Kidney tubule cell (primary cell): ENCODE results near the gene RIMS3.
"Not testable (repeated sequence)": the region's sequence is repeated elsewhere in the genome, so short reads cannot be mapped to it uniquely, and the experiment has no call there.

Source experiments
- DNase-seq: peaks from one replicate; pipeline ENCODE4 v3.0.0-alpha.2; 2018; ENCODE audit warnings: low spot score

The RIMS3 gene

GRCh38 chr1:40630488-40631223, 34.8 kb downstream of the RIMS3 start:
- DNase-seq, result peak; percentile 32

- DNase-seq, result not testable (repeated sequence)
These were observed 35.9 kb downstream of the RIMS3 start for GRCh38 chr1:40629546-40629945.

DNA sequence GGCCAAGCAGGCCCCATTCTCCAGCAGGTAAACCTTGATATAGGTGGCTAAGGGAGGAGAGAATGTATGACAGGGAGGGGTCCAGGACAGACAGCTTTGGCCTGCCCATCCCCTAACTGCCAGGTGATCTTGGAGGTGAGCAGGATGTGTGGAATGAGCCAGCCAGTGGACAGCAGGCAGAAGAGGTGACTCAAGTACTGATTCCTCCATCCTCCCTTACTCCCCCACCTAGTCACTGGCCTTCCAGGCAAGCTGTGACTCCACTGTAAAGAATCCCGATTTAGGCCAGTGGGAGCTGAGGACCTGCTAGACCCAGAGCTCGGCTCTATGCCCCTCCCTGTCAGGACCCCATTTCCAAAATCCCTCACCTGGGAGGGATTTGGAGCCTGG, 36.6 kb downstream of the RIMS3 start:
- DNase-seq, result peak; percentile 94

GRCh38 chr1:40627987-40628902, 37.2 kb downstream of the RIMS3 start:
- peak; percentile 89 for DNase-seq

GRCh38 chr1:40626383-40626770, 39.1 kb downstream of the RIMS3 start:
- DNase-seq, result no peak

- DNase-seq, result peak; percentile 65
These were observed 39.8 kb downstream of the RIMS3 start for GRCh38 chr1:40625476-40626382.

DNA sequence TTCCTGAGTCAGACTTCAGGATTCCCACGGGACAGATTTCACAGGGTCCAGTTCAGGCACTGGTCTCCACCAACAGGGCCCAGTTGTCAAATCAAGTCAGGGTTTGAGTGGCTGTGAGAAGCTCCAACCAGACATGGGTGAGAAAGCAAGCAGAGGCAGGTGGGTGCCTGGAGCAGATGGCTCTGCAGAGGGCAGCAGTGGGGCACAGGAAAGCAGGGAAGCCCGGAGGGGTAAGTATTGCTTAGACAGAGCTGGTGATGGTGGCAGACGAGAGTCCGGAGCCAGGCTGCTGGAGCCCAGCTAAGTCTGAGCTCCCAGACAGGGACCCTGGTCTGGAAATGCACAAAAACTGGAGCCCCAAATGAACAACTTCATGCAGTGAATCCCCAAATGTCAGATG, 40.4 kb downstream of the RIMS3 start:
- peak; percentile 51 for DNase-seq

GRCh38 chr1:40622936-40623629, 42.4 kb downstream of the RIMS3 start:
- DNase-seq, result no peak

- no peak for DNase-seq
These were observed 43.5 kb downstream of the RIMS3 start for GRCh38 chr1:40621821-40622450.

- DNase-seq, result no peak
These were observed 44.8 kb downstream of the RIMS3 start for GRCh38 chr1:40620586-40621210.

DNA sequence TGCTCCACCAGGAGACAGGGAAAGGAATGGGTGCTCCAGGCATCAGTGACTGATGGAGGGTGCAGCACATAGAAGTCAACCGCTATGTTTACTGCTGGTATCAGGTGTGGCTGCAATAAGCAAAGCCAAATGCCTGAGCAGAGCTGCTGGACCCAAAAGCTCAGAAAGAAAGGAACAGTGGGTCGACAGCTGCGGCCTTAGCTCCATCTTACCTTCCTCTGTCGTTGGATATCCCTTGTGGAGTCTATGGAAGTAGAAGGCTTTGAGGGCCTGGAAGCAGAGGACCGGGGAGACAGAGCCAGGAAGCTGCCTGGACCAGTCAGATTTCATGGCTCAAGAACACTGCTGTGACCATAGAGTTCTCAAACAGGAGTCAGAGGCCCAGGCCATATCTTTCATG, 45.3 kb downstream of the RIMS3 start:
- no peak for DNase-seq

DNA sequence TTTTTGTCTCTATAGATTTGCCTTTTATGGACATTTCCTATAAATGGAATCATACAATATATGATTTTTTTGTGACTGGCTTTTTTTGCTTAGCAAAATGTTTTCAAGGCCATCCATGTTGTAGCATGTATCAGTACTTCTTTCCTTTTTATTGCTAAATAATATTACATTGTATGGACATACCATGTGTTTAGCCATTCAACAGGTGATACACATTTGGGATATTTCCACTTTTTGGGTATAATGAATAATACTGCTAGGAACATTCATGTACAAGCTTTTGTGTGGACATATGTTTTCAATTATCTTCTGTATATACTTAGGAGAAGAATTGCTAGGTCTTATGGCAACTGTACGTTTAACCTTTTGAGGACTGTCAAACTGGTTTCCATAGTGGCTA, 47.4 kb downstream of the RIMS3 start:
- DNase-seq, result no peak

GRCh38 chr1:40612345-40612831, 53.1 kb downstream of the RIMS3 start:
- peak; percentile 70 for DNase-seq

- DNase-seq, result no peak
These were observed 55.3 kb downstream of the RIMS3 start for GRCh38 chr1:40610156-40610555.

DNA sequence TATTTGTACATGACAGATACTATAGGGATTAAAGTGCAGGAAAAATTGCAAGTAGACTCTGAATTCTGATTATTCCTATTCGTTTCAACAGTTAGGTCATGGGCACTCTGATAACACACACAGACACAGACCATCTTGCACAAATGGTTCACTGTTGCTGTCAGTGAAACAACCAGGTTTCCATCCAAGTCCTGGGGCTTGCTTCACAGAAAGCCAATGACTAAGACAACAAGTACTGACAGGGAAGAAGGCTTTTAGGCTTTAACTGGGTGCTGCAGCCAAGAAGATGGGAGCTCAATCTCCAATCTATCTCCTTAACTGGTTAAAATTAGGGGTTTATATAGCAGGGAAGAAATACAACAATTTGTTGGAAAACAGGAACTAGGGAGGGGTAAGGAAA, 57.6 kb downstream of the RIMS3 start:
- DNase-seq, result no peak

DNA sequence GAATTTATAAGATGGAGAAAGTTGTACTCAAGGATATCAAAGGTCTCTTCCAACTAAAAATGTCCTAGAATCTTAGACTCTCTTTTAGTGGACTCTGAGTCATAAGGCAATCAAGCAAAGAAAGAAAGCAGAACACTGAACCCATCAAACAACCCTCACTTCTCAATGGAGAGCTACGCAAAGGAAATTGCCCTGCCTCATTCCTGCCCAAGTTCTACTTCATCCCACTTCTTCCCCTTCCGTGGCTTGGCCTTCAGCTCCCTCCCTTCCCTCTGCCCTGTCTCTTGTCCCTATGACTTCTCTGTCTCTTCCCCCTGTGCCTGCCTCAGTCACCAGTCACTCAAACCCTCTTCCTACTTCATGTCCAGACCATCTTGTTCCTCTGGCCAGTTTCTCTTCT, 58.5 kb downstream of the RIMS3 start:
- DNase-seq, result no peak

DNA sequence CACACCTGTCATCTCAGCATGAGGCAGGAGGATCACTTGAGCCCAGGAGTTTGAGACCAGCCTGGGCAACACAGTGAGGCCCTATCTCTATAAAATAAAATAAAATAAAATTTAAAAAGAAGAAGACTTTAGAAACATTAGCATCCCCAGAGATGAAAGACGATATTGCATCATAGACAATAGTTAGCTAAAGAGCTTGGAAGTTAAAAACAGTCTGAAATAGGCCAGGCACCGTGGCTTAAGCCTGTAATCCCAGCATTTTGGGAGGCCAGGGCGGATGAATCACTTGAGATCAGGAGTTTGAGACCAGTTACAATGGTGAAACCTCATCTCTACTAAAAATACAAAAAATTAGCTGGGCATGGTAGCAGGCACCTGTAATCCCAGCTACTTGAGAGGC, 59.3 kb downstream of the RIMS3 start:
- DNase-seq, result no peak

GRCh38 chr1:40599926-40600325, 65.6 kb downstream of the RIMS3 start:
- no peak for DNase-seq

GRCh38 chr1:40595623-40596022, 69.9 kb downstream of the RIMS3 start:
- no peak for DNase-seq

GRCh38 chr1:40594187-40594531, 71.3 kb downstream of the RIMS3 start:
- no peak for DNase-seq
